GM19324 (cell line): ENCODE data around the gene IMMP2L.
"Not testable (repeated sequence)": the region's sequence is repeated elsewhere in the genome, so short reads cannot be mapped to it uniquely, and the experiment has no call there.

Experiments
- ATAC-seq: cut with Tn5 transposase; IDR thresholded peaks from one replicate; pipeline ENCODE4 v1.9.1; 2021; ENCODE audit warnings: mild to moderate bottlenecking, moderate library complexity; ENCODE audit not compliant: unreplicated experiment, low FRiP score

Gene IMMP2L

GRCh38 chr7:111092406-111093236, 469.7 kb downstream of the IMMP2L start:
- ATAC-seq, result peak; percentile 51

- ATAC-seq, result peak; percentile 36
Measured at GRCh38 chr7:111091593-111092358, 470.5 kb downstream of the IMMP2L start.

DNA sequence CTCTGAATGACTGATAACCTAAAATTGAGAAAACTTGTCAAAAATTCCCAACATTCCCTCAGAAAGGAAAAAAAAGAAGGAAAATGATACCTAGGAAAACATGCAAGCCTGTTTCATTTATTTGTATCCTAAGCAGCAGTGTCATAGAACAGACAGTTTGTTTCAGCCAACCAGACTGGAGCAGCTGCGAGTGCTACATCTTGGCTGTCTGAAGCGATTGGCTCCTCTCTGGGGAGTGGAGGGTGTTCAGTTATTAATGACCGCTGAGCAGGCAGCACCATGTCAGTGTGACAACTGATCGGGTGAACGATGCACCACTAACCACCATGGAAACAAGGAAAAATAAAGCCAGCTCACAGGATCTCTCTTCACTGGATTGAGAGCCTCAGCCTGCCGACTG, 471.4 kb downstream of the IMMP2L start, which contains the start of gene LRRN3:
LRRN3 (plus strand) TSS at position 282 of the 400 bp plus-strand sequence. CDS start 31,646 bp downstream, outside the sequence.
- no peak for ATAC-seq

- ATAC-seq, result no peak
Measured at GRCh38 chr7:111089822-111090426, 472.4 kb downstream of the IMMP2L start.

DNA sequence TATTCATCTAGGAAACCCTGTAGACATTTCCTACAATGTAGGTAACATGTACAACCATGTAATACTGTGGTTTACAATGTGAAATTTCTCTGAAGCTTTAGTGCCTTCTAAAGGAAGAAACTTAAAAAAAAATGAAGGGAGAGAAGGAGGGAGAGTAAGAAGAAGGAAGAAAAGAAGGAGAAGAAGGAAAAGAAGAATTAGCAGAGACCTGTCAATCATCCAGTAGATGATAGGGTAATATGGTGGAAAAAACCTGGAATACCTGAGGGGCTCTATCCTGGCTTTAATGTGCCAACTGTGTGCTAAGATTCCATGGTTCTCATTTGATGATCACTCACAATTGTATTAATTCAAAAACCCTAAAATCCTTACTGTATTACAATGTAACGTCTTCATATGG, 474.0 kb downstream of the IMMP2L start:
- ATAC-seq, result no peak

DNA sequence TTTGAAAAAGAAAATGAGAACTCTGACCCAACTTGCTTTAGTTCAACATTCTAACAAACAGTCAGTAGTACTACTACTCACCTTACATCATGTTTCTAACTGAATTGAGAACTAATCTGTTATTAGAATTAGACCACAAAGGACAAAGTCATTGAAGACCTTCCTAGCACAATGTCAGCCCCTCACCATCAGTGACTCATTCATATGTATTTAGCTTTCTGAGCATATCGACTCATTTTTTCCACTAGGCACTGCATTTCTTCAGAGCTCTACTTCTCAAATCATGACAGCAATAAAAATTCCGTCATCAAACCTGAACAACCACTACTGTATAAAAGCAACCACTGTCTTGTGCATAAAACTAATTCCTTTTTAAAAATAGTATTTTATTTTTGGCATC, 475.8 kb downstream of the IMMP2L start:
- no peak for ATAC-seq

- ATAC-seq, result no peak
Measured at GRCh38 chr7:111085356-111085755, 476.9 kb downstream of the IMMP2L start.

DNA sequence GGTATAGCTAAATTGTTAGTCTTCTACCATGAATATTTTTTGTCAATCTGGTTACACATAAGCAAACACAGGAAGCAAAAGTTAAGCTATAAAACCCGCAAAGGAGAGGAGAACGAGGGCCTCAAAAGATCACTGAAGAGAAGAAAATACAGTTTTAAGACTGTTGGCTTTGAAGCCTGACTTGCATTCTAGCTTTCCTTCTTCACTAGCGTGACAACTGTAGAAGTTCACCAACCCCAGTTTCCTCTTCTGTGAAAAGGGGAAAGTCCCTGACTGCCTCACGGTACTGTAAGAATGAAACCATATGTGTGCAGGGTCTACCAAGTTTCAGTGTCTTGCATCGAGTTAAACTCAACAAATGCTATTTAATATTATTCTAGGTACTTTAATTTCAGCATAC, 478.9 kb downstream of the IMMP2L start:
- ATAC-seq, result peak; percentile 99

- no peak for ATAC-seq
Measured at GRCh38 chr7:111082351-111082750, 479.9 kb downstream of the IMMP2L start.

GRCh38 chr7:111081546-111082267, 480.6 kb downstream of the IMMP2L start:
- no peak for ATAC-seq

GRCh38 chr7:111080495-111081105, 481.7 kb downstream of the IMMP2L start:
- no peak for ATAC-seq

DNA sequence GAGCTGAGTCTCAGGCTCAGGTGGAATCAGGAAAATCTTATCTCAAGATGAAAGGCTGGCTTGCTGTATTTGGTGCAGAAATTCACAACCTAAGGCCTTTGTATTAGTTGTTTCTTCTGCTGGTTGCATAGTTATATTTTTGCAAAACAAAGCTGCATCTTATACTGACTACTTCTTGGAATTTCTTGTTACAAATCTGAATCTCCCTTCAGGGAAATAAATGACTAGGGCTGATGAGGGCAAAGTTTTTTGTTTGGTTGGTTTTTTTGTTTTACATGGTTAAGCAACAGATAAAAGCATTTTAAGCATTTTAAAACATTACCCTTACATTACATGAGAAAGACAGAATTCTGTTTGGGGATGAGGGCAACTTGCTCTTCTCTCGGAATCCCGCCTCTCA, 485.3 kb downstream of the IMMP2L start:
- no peak for ATAC-seq

GRCh38 chr7:111076205-111076604, 486.1 kb downstream of the IMMP2L start:
- no peak for ATAC-seq

- no peak for ATAC-seq
Measured at GRCh38 chr7:111075498-111075897, 486.8 kb downstream of the IMMP2L start.

DNA sequence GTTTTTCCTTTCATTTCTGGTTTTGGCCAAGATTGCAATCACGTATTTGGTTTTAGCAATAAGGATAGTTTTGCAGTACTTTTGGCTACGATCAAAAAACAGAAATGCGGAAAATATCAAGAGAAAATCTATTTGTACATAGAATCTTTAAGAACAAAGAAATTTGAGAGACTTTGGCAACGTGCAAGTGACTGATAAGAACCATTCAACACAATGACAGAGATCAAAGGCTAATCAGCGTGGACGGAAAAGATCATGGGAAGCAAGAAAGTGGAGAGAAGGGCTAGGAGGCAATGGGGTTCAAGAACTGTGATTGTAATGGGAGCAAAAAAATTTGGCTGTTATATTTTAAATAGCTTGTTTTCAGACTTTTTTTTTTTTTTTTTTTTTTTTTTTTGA, 487.5 kb downstream of the IMMP2L start:
- ATAC-seq, result no peak

DNA sequence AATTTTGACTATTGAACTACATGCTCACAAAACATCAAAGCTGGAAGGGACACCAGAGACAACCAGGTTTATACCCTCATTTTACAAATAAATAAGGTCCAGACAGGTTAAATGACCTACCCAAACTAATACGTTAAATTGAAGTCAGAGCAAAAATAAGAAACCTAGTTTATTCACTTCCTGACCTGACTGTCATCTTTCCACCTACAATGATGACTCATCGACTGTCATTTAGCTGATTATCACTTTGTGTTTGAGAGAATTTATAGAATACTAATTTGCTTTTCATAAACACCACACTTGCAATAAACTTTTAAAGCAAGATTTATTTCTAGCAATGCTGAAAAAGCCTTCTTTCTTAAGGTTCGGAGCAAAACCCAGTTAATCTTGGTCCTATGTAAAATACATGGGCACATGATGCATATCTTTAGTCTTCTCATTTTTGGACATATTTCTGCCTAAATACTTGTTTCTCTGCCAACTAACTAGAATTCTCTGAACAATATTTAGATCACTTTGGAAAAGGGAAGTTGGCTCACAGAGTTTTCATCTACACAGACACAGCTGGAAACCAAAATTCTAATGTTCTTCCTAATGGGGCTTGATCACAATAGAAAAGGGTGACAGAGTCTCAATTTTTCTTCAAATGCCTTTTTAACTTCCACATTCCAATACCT, 488.1 kb downstream of the IMMP2L start:
- ATAC-seq, result no peak

GRCh38 chr7:111072658-111073057, 489.6 kb downstream of the IMMP2L start:
- ATAC-seq, result not testable (repeated sequence)

DNA sequence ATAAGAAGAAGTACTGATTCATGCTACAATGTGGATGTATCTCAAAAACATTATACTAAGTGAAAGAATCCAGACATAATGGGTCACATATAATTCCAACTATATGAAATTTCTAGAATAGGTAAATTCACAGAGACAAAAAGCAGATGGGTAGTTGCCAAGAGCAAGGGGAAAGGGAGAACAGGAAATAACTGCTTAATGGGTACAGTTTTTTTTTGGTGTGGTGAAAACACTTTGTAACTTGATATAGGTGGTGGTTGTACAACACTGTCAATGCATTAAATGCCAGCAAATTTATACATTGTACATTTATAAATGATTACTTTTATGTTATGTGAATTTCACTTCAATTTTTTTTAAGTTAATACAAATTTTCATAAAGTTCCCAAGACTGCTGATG, 490.7 kb downstream of the IMMP2L start:
- ATAC-seq, result no peak

GRCh38 chr7:111068618-111069017, 493.7 kb downstream of the IMMP2L start:
- ATAC-seq, result no peak

DNA sequence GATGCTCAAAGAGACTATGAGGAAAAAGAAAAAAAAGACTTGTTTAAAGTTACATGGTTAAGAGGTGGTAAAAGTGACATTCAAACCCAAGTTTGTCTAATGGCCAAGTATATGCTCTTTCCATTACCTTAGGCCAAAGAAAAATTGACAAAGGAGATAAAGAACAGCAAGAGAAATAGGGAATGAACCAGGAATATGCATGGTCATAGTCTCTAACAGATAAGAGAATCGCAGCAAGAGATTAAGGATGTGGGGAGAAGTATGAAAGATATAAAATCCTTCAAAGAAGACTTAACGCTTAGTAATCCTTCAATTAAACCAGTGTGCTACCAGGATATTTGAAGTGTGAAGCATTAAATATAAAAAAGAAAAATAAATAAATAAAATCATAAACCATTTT, 494.6 kb downstream of the IMMP2L start:
- ATAC-seq, result no peak
